HepG2 (cell line): Measurements from ENCODE around the gene VPS52. TPM values are rescaled to one million over a fixed set of nuclear protein-coding genes. Genes with fewer than 3 reads are reported as not detected.
A peak's percentile ranks its signal among the peaks of the same experiment; 100 is the strongest.

ENCODE experiments used
- AGO1 ChIP-seq: fragments of 200-400 bp; formaldehyde crosslinking; IDR thresholded peaks from 2 replicates; pipeline ENCODE4 v1.6.1; 2017; ENCODE audit warnings: mild to moderate bottlenecking, low read depth, low read length, moderate library complexity; ENCODE audit not compliant: poor library complexity, severe bottlenecking
- EEA1 ChIP-seq: sonication (generic); formaldehyde crosslinking; IDR thresholded peaks from 2 replicates; pipeline ENCODE4 v1.5.1; 2020; ENCODE audit warnings: mild to moderate bottlenecking, missing genetic modification reagents, borderline replicate concordance
- ETV5 ChIP-seq: IDR thresholded peaks from 2 replicates; pipeline ENCODE4 v1.6.1; 2018; ENCODE audit warnings: missing biosample characterization, missing genetic modification reagents, inconsistent platforms, borderline replicate concordance
- HMGA1 ChIP-seq: sonication (generic); formaldehyde crosslinking; conservative IDR thresholded peaks from 2 replicates; pipeline ENCODE4 v1.4.0; 2020; ENCODE audit warnings: missing genetic modification reagents
- HNRNPLL ChIP-seq: fragments of 200-400 bp; formaldehyde crosslinking; IDR thresholded peaks from 2 replicates; pipeline ENCODE4 v1.6.1; 2017; ENCODE audit warnings: mild to moderate bottlenecking, low read depth, low read length; ENCODE audit not compliant: poor library complexity, severe bottlenecking
- JDP2 ChIP-seq: sonication (generic); formaldehyde crosslinking; IDR thresholded peaks from 2 replicates; pipeline ENCODE4 v1.8.1; 2022; ENCODE audit warnings: missing genetic modification reagents, borderline replicate concordance
- KDM1A ChIP-seq: IDR thresholded peaks from 2 replicates; pipeline ENCODE4 v1.6.1; 2016; ENCODE audit warnings: missing compliant biosample characterization
- MTA3 ChIP-seq: sonication (generic); formaldehyde crosslinking; IDR thresholded peaks from 2 replicates; pipeline ENCODE4 v1.4.0; 2020; ENCODE audit warnings: missing genetic modification reagents
- MXD3 ChIP-seq: IDR thresholded peaks from 2 replicates; pipeline ENCODE4 v1.6.1; 2016; ENCODE audit warnings: mild to moderate bottlenecking, missing biosample characterization, missing genetic modification reagents
- MXI1 ChIP-seq: IDR thresholded peaks from 3 replicates; pipeline ENCODE4 v1.6.1; 2012; ENCODE audit warnings: low read depth, low read length, inconsistent platforms, borderline replicate concordance
- PHF20 ChIP-seq: sonication (generic); formaldehyde crosslinking; IDR thresholded peaks from 2 replicates; pipeline ENCODE4 v1.5.0; 2020; ENCODE audit warnings: mild to moderate bottlenecking, missing genetic modification reagents
- PTBP1 ChIP-seq: fragments of 200-400 bp; formaldehyde crosslinking; IDR thresholded peaks from 2 replicates; pipeline ENCODE4 v1.6.1; 2018; ENCODE audit warnings: low read length, low read depth; ENCODE audit not compliant: poor library complexity, severe bottlenecking
- RBM39 ChIP-seq: fragments of 200-400 bp; formaldehyde crosslinking; IDR thresholded peaks from one replicate; pipeline ENCODE4 v1.6.1; 2018; ENCODE audit warnings: antibody characterized with exemption, mild to moderate bottlenecking, low read depth, low read length; ENCODE audit not compliant: poor library complexity, severe bottlenecking
- SIX4 ChIP-seq: sonication (generic); formaldehyde crosslinking; IDR thresholded peaks from 2 replicates; pipeline ENCODE4 v1.4.0; 2020; ENCODE audit warnings: missing genetic modification reagents
- SMYD3 ChIP-seq: sonication (generic); formaldehyde crosslinking; IDR thresholded peaks from 2 replicates; pipeline ENCODE4 v1.8.1; 2023; ENCODE audit warnings: mild to moderate bottlenecking, missing genetic modification reagents
- SNAPC2 ChIP-seq: sonication (generic); formaldehyde crosslinking; IDR thresholded peaks from 2 replicates; pipeline ENCODE4 v1.8.1; 2022; ENCODE audit warnings: mild to moderate bottlenecking, missing genetic modification reagents
- STAT5B ChIP-seq: sonication (generic); formaldehyde crosslinking; IDR thresholded peaks from 2 replicates; pipeline ENCODE4 v1.4.0; 2020; ENCODE audit warnings: missing genetic modification reagents
- ZBTB20 ChIP-seq: sonication (generic); formaldehyde crosslinking; IDR thresholded peaks from 2 replicates; pipeline ENCODE4 v1.8.1; 2023; ENCODE audit warnings: missing genetic modification reagents, low read depth, mild to moderate bottlenecking, borderline replicate concordance
- ZMAT3 ChIP-seq: sonication (generic); formaldehyde crosslinking; conservative IDR thresholded peaks from 2 replicates; pipeline ENCODE4 v1.7.0; 2021; ENCODE audit warnings: missing genetic modification reagents
- ZNF253 ChIP-seq: sonication (generic); formaldehyde crosslinking; IDR thresholded peaks from 2 replicates; pipeline ENCODE4 v1.8.0; 2022; ENCODE audit warnings: mild to moderate bottlenecking, missing genetic modification reagents, borderline replicate concordance
- ZNF326 ChIP-seq: sonication (generic); formaldehyde crosslinking; IDR thresholded peaks from 2 replicates; pipeline ENCODE4 v1.4.0; 2020; ENCODE audit warnings: missing genetic modification reagents, borderline replicate concordance
- ZNF570 ChIP-seq: sonication (generic); formaldehyde crosslinking; IDR thresholded peaks from 2 replicates; pipeline ENCODE4 v1.4.0; 2020; ENCODE audit warnings: mild to moderate bottlenecking, missing genetic modification reagents, borderline replicate concordance
- ZNF605 ChIP-seq: sonication (generic); formaldehyde crosslinking; IDR thresholded peaks from 2 replicates; pipeline ENCODE4 v1.8.0; 2022; ENCODE audit warnings: mild to moderate bottlenecking, missing genetic modification reagents
- polyA plus RNA-seq, 8 experiments: library from polyadenylated mRNA; depleted of rRNA in 3 of 8; stranded (reverse) in 7 of 8; unstranded in 1 of 8; fragments of >200 nt; fragmentation: Illumina TruSeq in 4 of 8; extraction: Trizol in 4 of 8; gene quantifications; 2 replicates each; pipeline versions ENCODE4 v1.2.1 to v1.2.3, GENCODE V29; 2011 to 2016; ENCODE audit warnings: low read depth in 4 of 8, missing spikeins in 1 of 8, mixed read lengths in 1 of 8; ENCODE audit not compliant: insufficient read depth in 1 of 8
- total RNA-seq, 5 experiments: library from RNA; depleted of rRNA; stranded (reverse); fragments of >200 nt; fragmentation: Illumina TruSeq; extraction: Trizol; gene quantifications; 2 replicates each; pipeline ENCODE4 v1.2.3, GENCODE V29; 2016; ENCODE audit warnings: low read depth in 1 of 5
- TF ChIP-seq, protein P1 (sequence below): sonication (generic); formaldehyde crosslinking; IDR thresholded peaks from 2 replicates; pipeline ENCODE4 v1.4.0; 2020; ENCODE audit warnings: missing genetic modification reagents

The VPS52 gene
- total and polyA plus RNA-seq, 2 of the 13 experiments (the other 11 are each of a cell fraction or from before 2014, with no cell fraction given): 48.9 to 85.5 TPM

- TF ChIP-seq, protein P1, sequence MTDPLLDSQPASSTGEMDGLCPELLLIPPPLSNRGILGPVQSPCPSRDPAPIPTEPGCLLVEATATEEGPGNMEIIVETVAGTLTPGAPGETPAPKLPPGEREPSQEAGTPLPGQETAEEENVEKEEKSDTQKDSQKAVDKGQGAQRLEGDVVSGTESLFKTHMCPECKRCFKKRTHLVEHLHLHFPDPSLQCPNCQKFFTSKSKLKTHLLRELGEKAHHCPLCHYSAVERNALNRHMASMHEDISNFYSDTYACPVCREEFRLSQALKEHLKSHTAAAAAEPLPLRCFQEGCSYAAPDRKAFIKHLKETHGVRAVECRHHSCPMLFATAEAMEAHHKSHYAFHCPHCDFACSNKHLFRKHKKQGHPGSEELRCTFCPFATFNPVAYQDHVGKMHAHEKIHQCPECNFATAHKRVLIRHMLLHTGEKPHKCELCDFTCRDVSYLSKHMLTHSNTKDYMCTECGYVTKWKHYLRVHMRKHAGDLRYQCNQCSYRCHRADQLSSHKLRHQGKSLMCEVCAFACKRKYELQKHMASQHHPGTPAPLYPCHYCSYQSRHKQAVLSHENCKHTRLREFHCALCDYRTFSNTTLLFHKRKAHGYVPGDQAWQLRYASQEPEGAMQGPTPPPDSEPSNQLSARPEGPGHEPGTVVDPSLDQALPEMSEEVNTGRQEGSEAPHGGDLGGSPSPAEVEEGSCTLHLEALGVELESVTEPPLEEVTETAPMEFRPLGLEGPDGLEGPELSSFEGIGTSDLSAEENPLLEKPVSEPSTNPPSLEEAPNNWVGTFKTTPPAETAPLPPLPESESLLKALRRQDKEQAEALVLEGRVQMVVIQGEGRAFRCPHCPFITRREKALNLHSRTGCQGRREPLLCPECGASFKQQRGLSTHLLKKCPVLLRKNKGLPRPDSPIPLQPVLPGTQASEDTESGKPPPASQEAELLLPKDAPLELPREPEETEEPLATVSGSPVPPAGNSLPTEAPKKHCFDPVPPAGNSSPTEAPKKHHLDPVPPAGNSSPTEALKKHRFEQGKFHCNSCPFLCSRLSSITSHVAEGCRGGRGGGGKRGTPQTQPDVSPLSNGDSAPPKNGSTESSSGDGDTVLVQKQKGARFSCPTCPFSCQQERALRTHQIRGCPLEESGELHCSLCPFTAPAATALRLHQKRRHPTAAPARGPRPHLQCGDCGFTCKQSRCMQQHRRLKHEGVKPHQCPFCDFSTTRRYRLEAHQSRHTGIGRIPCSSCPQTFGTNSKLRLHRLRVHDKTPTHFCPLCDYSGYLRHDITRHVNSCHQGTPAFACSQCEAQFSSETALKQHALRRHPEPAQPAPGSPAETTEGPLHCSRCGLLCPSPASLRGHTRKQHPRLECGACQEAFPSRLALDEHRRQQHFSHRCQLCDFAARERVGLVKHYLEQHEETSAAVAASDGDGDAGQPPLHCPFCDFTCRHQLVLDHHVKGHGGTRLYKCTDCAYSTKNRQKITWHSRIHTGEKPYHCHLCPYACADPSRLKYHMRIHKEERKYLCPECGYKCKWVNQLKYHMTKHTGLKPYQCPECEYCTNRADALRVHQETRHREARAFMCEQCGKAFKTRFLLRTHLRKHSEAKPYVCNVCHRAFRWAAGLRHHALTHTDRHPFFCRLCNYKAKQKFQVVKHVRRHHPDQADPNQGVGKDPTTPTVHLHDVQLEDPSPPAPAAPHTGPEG (CRISPR knock-in tag): peak; percentile 54; the same call in 1 of the 2 replicates
- TF ChIP-seq ETV5 (peak; percentile 45; the same call in 1 of the 2 replicates), SIX4 (CRISPR knock-in tag) (no peak; the same call in 1 of the 2 replicates), RBM39 (peak; percentile 62), EEA1 (CRISPR knock-in tag) (no peak), STAT5B (CRISPR knock-in tag) (no peak), HNRNPLL (peak; percentile 91), PHF20 (CRISPR knock-in tag) (0 out of 2 replicates have a peak, but pooled peaks have one; percentile 56), KDM1A (CRISPR knock-in tag) (no peak), ZNF326 (CRISPR knock-in tag) (peak; percentile 92), JDP2 (CRISPR knock-in tag) (no peak), ZNF605 (CRISPR knock-in tag) (peak; percentile 60; the same call in 1 of the 2 replicates), ZMAT3 (CRISPR knock-in tag) (no peak), MXD3 (CRISPR knock-in tag) (peak; percentile 70; the same call in 1 of the 2 replicates), HMGA1 (CRISPR knock-in tag) (no peak), SMYD3 (0 out of 2 replicates have a peak, but pooled peaks have one; percentile 66), SNAPC2 (CRISPR knock-in tag) (peak; percentile 79; the same call in 1 of the 2 replicates), ZBTB20 (CRISPR knock-in tag) (peak; percentile 76; the same call in 1 of the 2 replicates), ZNF253 (CRISPR knock-in tag) (0 out of 2 replicates have a peak, but pooled peaks have one; percentile 66), MTA3 (no peak), ZNF570 (0 out of 2 replicates have a peak, but pooled peaks have one; percentile 52), PTBP1 (peak; percentile 94), MXI1 (peak; percentile 56; the same call in 1 of the 3 replicates), AGO1 (peak; percentile 98)
Measured at GRCh38 chr6:33204415-33205190, 67.1 kb downstream of the VPS52 start, which contains the start of gene HSD17B8 (continued).
